Measurements from ENCODE around the gene INPP5K.

INPP5K gene

DNA sequence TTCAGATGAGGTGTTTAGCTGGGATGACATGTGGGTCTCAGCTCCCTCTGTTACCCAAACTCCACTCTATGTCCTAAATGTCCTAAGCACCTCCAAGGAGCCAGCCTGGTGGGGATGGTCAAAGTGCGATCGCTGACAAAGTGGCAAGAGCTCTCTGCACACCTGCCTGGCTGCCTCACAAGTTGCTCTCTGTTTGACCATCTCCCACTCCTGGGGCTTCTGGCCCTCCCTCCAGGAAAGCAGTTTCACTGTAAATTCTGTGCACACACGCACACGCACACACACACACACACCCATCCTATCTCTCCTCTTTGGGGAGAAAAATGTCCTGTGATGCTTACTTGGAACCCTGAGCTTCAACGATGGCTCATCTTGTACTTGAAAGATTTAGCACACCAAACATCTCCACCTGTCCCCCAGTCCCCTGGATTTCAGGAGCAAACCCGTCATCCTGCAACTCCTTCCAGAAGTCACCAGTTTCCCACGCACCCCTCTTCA is 44.5 kb upstream of the INPP5K start:
- POLR2A ChIA-PET, result interaction anchor here (0.5 to 1.2 kb wide), 2 partner anchors 153 to 161 kb away, joined by 3 to 6 read pairs; partner anchors contain the start of gene YWHAE
- peaks cover 10 to 30% of the 10 kb centered on the region in 2 experiments; a peak in 2 of 3 replicates for H3K36me3 ChIP-seq (ENCODE audit: control insufficient read depth in 2 of 2, insufficient read depth in 1 of 2, low read length in 2 of 2)
- peaks cover 6% of the 10 kb centered on the region for H3K4me1 ChIP-seq (ENCODE audit: control insufficient read depth, insufficient read depth, low read length)
- no peaks in the 10 kb centered on the region for H3K9me3 ChIP-seq (ENCODE audit: control insufficient read depth, insufficient read depth, low read depth, low read length)
- H3K4me3 ChIP-seq (ENCODE audit: low read depth, low read length), result peak overlapping the region; percentile 0
- no peak overlapping the region for H3K27ac ChIP-seq (ENCODE audit: extremely low read depth, low read depth, low read length)
- CTCF ChIA-PET, result interaction anchor here (0.5 to 1.5 kb wide), 5 partner anchors 14 to 230 kb away, joined by 3 to 6 read pairs (median 6); no protein-coding TSS in a partner anchor
- TF ChIP-seq, protein P1, sequence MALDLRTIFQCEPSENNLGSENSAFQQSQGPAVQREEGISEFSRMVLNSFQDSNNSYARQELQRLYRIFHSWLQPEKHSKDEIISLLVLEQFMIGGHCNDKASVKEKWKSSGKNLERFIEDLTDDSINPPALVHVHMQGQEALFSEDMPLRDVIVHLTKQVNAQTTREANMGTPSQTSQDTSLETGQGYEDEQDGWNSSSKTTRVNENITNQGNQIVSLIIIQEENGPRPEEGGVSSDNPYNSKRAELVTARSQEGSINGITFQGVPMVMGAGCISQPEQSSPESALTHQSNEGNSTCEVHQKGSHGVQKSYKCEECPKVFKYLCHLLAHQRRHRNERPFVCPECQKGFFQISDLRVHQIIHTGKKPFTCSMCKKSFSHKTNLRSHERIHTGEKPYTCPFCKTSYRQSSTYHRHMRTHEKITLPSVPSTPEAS (tag by site-specific recombination; IDR thresholded peaks at IDR 0.05), result peak; percentile 58
- TF ChIP-seq ZNF214 (tag by site-specific recombination; IDR thresholded peaks at IDR 0.05; ENCODE audit: borderline replicate concordance) (no peak), ZNF473 (tag by site-specific recombination; IDR thresholded peaks at IDR 0.05) (no peak), ZNF701 (tag by site-specific recombination; IDR thresholded peaks at IDR 0.05) (no peak), ZNF155 (tag by site-specific recombination; IDR thresholded peaks at IDR 0.05) (no peak)
- TF ChIP-seq, protein P2, sequence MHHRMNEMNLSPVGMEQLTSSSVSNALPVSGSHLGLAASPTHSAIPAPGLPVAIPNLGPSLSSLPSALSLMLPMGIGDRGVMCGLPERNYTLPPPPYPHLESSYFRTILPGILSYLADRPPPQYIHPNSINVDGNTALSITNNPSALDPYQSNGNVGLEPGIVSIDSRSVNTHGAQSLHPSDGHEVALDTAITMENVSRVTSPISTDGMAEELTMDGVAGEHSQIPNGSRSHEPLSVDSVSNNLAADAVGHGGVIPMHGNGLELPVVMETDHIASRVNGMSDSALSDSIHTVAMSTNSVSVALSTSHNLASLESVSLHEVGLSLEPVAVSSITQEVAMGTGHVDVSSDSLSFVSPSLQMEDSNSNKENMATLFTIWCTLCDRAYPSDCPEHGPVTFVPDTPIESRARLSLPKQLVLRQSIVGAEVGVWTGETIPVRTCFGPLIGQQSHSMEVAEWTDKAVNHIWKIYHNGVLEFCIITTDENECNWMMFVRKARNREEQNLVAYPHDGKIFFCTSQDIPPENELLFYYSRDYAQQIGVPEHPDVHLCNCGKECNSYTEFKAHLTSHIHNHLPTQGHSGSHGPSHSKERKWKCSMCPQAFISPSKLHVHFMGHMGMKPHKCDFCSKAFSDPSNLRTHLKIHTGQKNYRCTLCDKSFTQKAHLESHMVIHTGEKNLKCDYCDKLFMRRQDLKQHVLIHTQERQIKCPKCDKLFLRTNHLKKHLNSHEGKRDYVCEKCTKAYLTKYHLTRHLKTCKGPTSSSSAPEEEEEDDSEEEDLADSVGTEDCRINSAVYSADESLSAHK (tag by site-specific recombination; IDR thresholded peaks at IDR 0.05), result 0 out of 2 replicates have a peak, but pooled peaks have one; percentile 9

DNA sequence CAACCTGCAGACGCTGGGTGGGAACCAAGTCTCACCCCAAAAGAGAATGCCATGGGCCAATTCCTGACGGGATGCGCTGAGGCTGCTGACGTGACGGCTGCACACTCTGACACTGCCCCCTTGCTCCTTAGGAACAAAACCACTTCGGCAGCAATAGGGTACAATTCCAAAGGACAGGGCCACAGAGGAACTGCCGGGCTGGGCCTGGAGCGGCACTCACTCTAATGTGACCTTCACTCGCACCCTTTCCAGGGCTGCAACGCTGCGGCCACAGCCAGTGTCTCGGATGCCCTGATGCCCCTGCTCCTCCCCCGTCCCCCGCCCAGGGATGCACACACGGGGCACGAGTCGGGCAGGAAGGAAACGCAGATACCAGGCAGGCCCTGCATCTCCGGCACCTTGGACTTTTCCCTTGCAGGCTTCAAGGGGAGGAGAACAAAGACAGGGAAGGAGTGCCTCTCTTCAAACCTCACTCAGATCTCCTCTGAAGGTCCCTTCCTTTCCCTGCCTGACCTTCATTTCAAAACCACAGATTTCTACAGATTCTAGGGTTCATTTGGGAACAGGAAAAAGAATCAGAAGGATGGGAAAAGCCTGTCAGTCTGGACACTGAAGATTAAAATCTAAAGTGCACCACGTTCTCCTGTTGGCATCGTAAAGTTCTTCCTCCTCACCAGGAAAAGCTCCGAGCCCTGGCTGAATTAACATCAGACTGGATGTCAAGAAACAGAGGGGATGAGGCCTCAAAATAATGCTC is 43.9 kb upstream of the INPP5K start:
- H3K4me1 ChIP-seq (ENCODE audit: control insufficient read depth, insufficient read depth, low read length), result peaks cover 6% of the 10 kb centered on the region
- no peak overlapping the region for H3K4me3 ChIP-seq (ENCODE audit: low read depth, low read length)
- H3K36me3 ChIP-seq (ENCODE audit: control insufficient read depth in 2 of 2, insufficient read depth in 1 of 2, low read length in 2 of 2), result peaks cover 10 to 37% of the 10 kb centered on the region in 2 experiments; a peak in 2 of 3 replicates
- no peaks in the 10 kb centered on the region for H3K9me3 ChIP-seq (ENCODE audit: control insufficient read depth, insufficient read depth, low read depth, low read length)
- no peak overlapping the region for H3K27ac ChIP-seq (ENCODE audit: extremely low read depth, low read depth, low read length)
- POLR2A ChIA-PET, result interaction anchor here (0.5 to 1.2 kb wide), 2 partner anchors 154 to 160 kb away, joined by 3 to 6 read pairs; partner anchors contain the start of gene YWHAE
- CTCF ChIA-PET, result interaction anchor here (0.5 to 2.8 kb wide), 6 partner anchors 14 to 229 kb away, joined by 3 to 10 read pairs (median 6); no protein-coding TSS in a partner anchor
- TF ChIP-seq ZNF121 (tag by site-specific recombination; IDR thresholded peaks at IDR 0.05) (no peak), ZNF837 (tag by site-specific recombination; IDR thresholded peaks at IDR 0.05) (no peak), ZNF146 (tag by site-specific recombination; IDR thresholded peaks at IDR 0.05) (no peak), ZNF16 (tag by site-specific recombination; IDR thresholded peaks at IDR 0.05; ENCODE audit: low read depth) (no peak), KLF1 (tag by site-specific recombination; IDR thresholded peaks at IDR 0.05) (no peak), ZFP3 (tag by site-specific recombination; IDR thresholded peaks at IDR 0.05; ENCODE audit: low read depth) (no peak), YY2 (tag by site-specific recombination; IDR thresholded peaks at IDR 0.05) (no peak), PRDM1 (tag by site-specific recombination; IDR thresholded peaks at IDR 0.05) (no peak)
- TF ChIP-seq, protein P3, sequence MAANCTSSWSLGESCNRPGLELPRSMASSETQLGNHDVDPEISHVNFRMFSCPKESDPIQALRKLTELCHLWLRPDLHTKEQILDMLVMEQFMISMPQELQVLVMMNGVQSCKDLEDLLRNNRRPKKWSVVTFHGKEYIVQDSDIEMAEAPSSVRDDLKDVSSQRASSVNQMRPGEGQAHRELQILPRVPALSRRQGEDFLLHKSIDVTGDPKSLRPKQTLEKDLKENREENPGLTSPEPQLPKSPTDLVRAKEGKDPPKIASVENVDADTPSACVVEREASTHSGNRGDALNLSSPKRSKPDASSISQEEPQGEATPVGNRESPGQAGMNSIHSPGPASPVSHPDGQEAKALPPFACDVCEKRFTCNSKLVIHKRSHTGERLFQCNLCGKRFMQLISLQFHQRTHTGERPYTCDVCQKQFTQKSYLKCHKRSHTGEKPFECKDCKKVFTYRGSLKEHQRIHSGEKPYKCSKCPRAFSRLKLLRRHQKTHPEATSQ (tag by site-specific recombination; IDR thresholded peaks at IDR 0.05), result no peak
- TF ChIP-seq, protein P4, sequence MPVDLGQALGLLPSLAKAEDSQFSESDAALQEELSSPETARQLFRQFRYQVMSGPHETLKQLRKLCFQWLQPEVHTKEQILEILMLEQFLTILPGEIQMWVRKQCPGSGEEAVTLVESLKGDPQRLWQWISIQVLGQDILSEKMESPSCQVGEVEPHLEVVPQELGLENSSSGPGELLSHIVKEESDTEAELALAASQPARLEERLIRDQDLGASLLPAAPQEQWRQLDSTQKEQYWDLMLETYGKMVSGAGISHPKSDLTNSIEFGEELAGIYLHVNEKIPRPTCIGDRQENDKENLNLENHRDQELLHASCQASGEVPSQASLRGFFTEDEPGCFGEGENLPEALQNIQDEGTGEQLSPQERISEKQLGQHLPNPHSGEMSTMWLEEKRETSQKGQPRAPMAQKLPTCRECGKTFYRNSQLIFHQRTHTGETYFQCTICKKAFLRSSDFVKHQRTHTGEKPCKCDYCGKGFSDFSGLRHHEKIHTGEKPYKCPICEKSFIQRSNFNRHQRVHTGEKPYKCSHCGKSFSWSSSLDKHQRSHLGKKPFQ (tag by site-specific recombination; IDR thresholded peaks at IDR 0.05), result no peak
- TF ChIP-seq, protein P5, sequence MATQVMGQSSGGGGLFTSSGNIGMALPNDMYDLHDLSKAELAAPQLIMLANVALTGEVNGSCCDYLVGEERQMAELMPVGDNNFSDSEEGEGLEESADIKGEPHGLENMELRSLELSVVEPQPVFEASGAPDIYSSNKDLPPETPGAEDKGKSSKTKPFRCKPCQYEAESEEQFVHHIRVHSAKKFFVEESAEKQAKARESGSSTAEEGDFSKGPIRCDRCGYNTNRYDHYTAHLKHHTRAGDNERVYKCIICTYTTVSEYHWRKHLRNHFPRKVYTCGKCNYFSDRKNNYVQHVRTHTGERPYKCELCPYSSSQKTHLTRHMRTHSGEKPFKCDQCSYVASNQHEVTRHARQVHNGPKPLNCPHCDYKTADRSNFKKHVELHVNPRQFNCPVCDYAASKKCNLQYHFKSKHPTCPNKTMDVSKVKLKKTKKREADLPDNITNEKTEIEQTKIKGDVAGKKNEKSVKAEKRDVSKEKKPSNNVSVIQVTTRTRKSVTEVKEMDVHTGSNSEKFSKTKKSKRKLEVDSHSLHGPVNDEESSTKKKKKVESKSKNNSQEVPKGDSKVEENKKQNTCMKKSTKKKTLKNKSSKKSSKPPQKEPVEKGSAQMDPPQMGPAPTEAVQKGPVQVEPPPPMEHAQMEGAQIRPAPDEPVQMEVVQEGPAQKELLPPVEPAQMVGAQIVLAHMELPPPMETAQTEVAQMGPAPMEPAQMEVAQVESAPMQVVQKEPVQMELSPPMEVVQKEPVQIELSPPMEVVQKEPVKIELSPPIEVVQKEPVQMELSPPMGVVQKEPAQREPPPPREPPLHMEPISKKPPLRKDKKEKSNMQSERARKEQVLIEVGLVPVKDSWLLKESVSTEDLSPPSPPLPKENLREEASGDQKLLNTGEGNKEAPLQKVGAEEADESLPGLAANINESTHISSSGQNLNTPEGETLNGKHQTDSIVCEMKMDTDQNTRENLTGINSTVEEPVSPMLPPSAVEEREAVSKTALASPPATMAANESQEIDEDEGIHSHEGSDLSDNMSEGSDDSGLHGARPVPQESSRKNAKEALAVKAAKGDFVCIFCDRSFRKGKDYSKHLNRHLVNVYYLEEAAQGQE (tag by site-specific recombination; IDR thresholded peaks at IDR 0.05), result no peak
- TF ChIP-seq, protein P6, sequence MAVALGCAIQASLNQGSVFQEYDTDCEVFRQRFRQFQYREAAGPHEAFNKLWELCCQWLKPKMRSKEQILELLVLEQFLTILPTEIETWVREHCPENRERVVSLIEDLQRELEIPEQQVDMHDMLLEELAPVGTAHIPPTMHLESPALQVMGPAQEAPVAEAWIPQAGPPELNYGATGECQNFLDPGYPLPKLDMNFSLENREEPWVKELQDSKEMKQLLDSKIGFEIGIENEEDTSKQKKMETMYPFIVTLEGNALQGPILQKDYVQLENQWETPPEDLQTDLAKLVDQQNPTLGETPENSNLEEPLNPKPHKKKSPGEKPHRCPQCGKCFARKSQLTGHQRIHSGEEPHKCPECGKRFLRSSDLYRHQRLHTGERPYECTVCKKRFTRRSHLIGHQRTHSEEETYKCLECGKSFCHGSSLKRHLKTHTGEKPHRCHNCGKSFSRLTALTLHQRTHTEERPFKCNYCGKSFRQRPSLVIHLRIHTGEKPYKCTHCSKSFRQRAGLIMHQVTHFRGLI (tag by site-specific recombination; IDR thresholded peaks at IDR 0.05), result no peak
- TF ChIP-seq, protein P7, sequence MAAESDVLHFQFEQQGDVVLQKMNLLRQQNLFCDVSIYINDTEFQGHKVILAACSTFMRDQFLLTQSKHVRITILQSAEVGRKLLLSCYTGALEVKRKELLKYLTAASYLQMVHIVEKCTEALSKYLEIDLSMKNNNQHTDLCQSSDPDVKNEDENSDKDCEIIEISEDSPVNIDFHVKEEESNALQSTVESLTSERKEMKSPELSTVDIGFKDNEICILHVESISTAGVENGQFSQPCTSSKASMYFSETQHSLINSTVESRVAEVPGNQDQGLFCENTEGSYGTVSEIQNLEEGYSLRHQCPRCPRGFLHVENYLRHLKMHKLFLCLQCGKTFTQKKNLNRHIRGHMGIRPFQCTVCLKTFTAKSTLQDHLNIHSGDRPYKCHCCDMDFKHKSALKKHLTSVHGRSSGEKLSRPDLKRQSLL (tag by site-specific recombination; IDR thresholded peaks at IDR 0.05), result no peak

All from HEK293 (cell line).